ENCODE data around the gene GTF2A2.
A peak's percentile ranks its signal among the peaks of the same experiment; 100 is the strongest.

GRCh38 chr15:59611276-59612260 lies 45.7 kb downstream of the GTF2A2 start, which contains the start of gene GCNT3:
- TF ChIP-seq POLR2A (IDR thresholded peaks at IDR 0.05; ENCODE audit: borderline replicate concordance, extremely low read depth, insufficient read depth, insufficient read length) (no peak), POLR2AphosphoS5 (IDR thresholded peaks at IDR 0.05; ENCODE audit: low read depth, low read length) (0 out of 2 replicates have a peak, but pooled peaks have one; percentile 15), ATF3 (IDR thresholded peaks at IDR 0.05) (no peak), REST (IDR thresholded peaks at IDR 0.05; ENCODE audit: low read depth) (no peak), RAD21 (IDR thresholded peaks at IDR 0.05; ENCODE audit: low read depth) (no peak), EZH2 (IDR thresholded peaks at IDR 0.05) (no peak), EZH2phosphoT487 (IDR thresholded peaks at IDR 0.05; ENCODE audit: borderline replicate concordance) (no peak), SIN3A (IDR thresholded peaks at IDR 0.05; ENCODE audit: low read depth) (no peak), ELF1 (IDR thresholded peaks at IDR 0.05; ENCODE audit: borderline replicate concordance, low read depth) (no peak), SP1 (IDR thresholded peaks at IDR 0.05; ENCODE audit: low read depth) (no peak)
- TF ChIP-seq, protein P1, sequence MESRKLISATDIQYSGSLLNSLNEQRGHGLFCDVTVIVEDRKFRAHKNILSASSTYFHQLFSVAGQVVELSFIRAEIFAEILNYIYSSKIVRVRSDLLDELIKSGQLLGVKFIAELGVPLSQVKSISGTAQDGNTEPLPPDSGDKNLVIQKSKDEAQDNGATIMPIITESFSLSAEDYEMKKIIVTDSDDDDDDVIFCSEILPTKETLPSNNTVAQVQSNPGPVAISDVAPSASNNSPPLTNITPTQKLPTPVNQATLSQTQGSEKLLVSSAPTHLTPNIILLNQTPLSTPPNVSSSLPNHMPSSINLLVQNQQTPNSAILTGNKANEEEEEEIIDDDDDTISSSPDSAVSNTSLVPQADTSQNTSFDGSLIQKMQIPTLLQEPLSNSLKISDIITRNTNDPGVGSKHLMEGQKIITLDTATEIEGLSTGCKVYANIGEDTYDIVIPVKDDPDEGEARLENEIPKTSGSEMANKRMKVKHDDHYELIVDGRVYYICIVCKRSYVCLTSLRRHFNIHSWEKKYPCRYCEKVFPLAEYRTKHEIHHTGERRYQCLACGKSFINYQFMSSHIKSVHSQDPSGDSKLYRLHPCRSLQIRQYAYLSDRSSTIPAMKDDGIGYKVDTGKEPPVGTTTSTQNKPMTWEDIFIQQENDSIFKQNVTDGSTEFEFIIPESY (IDR thresholded peaks at IDR 0.05; ENCODE audit: extremely low read depth, insufficient replicate concordance, low read length), result no peak
- TF ChIP-seq, protein P2, sequence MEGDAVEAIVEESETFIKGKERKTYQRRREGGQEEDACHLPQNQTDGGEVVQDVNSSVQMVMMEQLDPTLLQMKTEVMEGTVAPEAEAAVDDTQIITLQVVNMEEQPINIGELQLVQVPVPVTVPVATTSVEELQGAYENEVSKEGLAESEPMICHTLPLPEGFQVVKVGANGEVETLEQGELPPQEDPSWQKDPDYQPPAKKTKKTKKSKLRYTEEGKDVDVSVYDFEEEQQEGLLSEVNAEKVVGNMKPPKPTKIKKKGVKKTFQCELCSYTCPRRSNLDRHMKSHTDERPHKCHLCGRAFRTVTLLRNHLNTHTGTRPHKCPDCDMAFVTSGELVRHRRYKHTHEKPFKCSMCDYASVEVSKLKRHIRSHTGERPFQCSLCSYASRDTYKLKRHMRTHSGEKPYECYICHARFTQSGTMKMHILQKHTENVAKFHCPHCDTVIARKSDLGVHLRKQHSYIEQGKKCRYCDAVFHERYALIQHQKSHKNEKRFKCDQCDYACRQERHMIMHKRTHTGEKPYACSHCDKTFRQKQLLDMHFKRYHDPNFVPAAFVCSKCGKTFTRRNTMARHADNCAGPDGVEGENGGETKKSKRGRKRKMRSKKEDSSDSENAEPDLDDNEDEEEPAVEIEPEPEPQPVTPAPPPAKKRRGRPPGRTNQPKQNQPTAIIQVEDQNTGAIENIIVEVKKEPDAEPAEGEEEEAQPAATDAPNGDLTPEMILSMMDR (IDR thresholded peaks at IDR 0.05 in 2 of 3, conservative IDR thresholded peaks at IDR 0.05 in 1 of 3; ENCODE audit: borderline replicate concordance in 1 of 3, insufficient read depth in 1 of 3, low read depth in 2 of 3, low read length in 2 of 3), result no peak
- TF ChIP-seq, protein P3, sequence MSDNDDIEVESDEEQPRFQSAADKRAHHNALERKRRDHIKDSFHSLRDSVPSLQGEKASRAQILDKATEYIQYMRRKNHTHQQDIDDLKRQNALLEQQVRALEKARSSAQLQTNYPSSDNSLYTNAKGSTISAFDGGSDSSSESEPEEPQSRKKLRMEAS (IDR thresholded peaks at IDR 0.05), result no peak
